K562 (cell line): ENCODE results near the gene LAMB1. TPM values are rescaled to one million over a fixed set of nuclear protein-coding genes. Genes with fewer than 3 reads are reported as not detected.

Experiments used
- ATAC-seq: fragments of 200-7000 bp; cut with Tn5 transposase; 3 replicates; pipeline ENCODE4 v1.9.1; 2020; ENCODE audit warnings: moderate library complexity
- BruUV-seq: library from RNA; stranded (reverse); fragments of 400-500 nt; replicated peaks from 2 replicates; lab custom pipeline; 2021; lab: Mats Ljungman, UMichigan
- CTCF ChIA-PET: fragments of 300-600 bp; formaldehyde crosslinking; extraction: SDS; loops from one replicate; lab custom pipeline; 2021; ENCODE audit warnings: low intra/inter-chr PET ratio; lab: Yijun Ruan, JAX
- POLR2A ChIA-PET: fragments of 300-600, 350-650 bp; sonication (Branson Sonifier 250); formaldehyde crosslinking; extraction: SDS; loops from one replicate; lab custom pipeline; 2021; ENCODE audit warnings: antibody characterized with exemption, inconsistent platforms; lab: Yijun Ruan, JAX
- DNase-seq, 4 experiments: peaks; one replicate each; pipeline versions ENCODE4 v3.0.0 to v3.0.0-alpha.2; 2011 to 2018; ENCODE audit warnings: low spot score in 3 of 4, mixed read lengths in 3 of 4; ENCODE audit errors: extremely low read depth in 1 of 4
- FAIRE-seq: peaks from 2 replicates; lab custom pipeline; 2011; peaks lifted over from hg19 to GRCh38; lab: Jason Lieb, UNC
- H2AFZ ChIP-seq: 2 replicates; pipeline ENCODE4 v1.6.0; 2011; ENCODE audit warnings: low read depth, low read length, control low read depth, inconsistent platforms
- H3K27ac ChIP-seq: fragments of 200-600 bp; 3 replicates; pipeline ENCODE4 v1.8.0; 2011; ENCODE audit warnings: low read depth, mild to moderate bottlenecking, control low read depth, inconsistent platforms, low read length, moderate library complexity, mixed read lengths; ENCODE audit errors: extremely low read depth
- H3K27me3 ChIP-seq, 2 experiments: fragments of 300-600 bp in 1 of 2; 2 replicates in 1 of 2; 3 replicates in 1 of 2; pipeline versions ENCODE4 v1.6.0 to v1.8.0; 2011; ENCODE audit warnings: inconsistent platforms in 2 of 2, low read length in 2 of 2, mild to moderate bottlenecking in 1 of 2, mixed read lengths in 1 of 2, moderate library complexity in 1 of 2; ENCODE audit not compliant: control insufficient read depth in 2 of 2, insufficient read depth in 2 of 2
- H3K36me3 ChIP-seq: fragments of 300-600 bp; 3 replicates; pipeline ENCODE4 v1.8.0; 2011; ENCODE audit warnings: mild to moderate bottlenecking, low read length, inconsistent platforms; ENCODE audit not compliant: control insufficient read depth, insufficient read depth
- H3K4me1 ChIP-seq, 2 experiments: fragments of 200-600 bp in 1 of 2; replicated peaks in 1 of 2; 2 replicates in 1 of 2; 3 replicates in 1 of 2; pipeline versions ENCODE4 v1.5.1 to v1.8.0; 2011; ENCODE audit warnings: inconsistent platforms in 2 of 2, low read length in 2 of 2, mild to moderate bottlenecking in 1 of 2, mixed read lengths in 1 of 2, moderate library complexity in 1 of 2; ENCODE audit not compliant: control insufficient read depth in 2 of 2, insufficient read depth in 2 of 2
- H3K4me2 ChIP-seq: 2 replicates; pipeline ENCODE4 v1.6.1; 2011; ENCODE audit warnings: low read length, control low read depth, inconsistent platforms, mixed read lengths; ENCODE audit not compliant: insufficient read depth
- H3K4me3 ChIP-seq: fragments of 200-600 bp; sonication (generic), shearing (Covaris generic); 2 replicates; pipeline ENCODE4 v1.5.1; 2016; ENCODE audit warnings: control low read depth, inconsistent platforms
- H3K79me2 ChIP-seq: fragments of 200-600 bp; 3 replicates; pipeline ENCODE4 v1.8.0; 2011; ENCODE audit warnings: low read length, inconsistent platforms; ENCODE audit not compliant: control insufficient read depth, insufficient read depth
- H3K9ac ChIP-seq, 2 experiments: 2 replicates each; pipeline versions ENCODE4 v1.6.0 to v1.6.1; 2011; ENCODE audit warnings: low read depth in 2 of 2, low read length in 2 of 2, control low read depth in 1 of 2, inconsistent platforms in 1 of 2, mild to moderate bottlenecking in 1 of 2, mixed read lengths in 1 of 2; ENCODE audit not compliant: insufficient read depth in 1 of 2
- H3K9me1 ChIP-seq: one replicate; pipeline ENCODE4 v1.6.0; 2011; ENCODE audit warnings: inconsistent platforms, mild to moderate bottlenecking, low read length, moderate library complexity; ENCODE audit not compliant: control insufficient read depth, insufficient read depth
- H3K9me3 ChIP-seq: replicated peaks from 2 replicates; pipeline ENCODE4 v1.5.1; 2011; ENCODE audit warnings: low read depth, low read length, inconsistent platforms; ENCODE audit not compliant: control insufficient read depth, insufficient read depth
- H4K20me1 ChIP-seq: replicated peaks from 2 replicates; pipeline ENCODE4 v1.6.1; 2011; ENCODE audit warnings: low read length, inconsistent platforms, mixed read lengths; ENCODE audit not compliant: control insufficient read depth, insufficient read depth
- XRCC4 ChIP-seq: IDR thresholded peaks from one replicate; pipeline ENCODE4 v1.6.1; 2011; ENCODE audit not compliant: insufficient read depth, insufficient read length; ENCODE audit errors: extremely low read depth
- ZFX ChIP-seq: sonication (generic); formaldehyde crosslinking; IDR thresholded peaks from 2 replicates; pipeline ENCODE4 v1.8.0; 2022; ENCODE audit warnings: mild to moderate bottlenecking, missing genetic modification reagents, moderate library complexity
- WGBS: fragments of 100-300 bp; shearing (Covaris generic); methylation state at CpG from one replicate; pipeline ENCODE4 v1.1.6; 2016; ENCODE audit warnings: low coverage, mixed read lengths; ENCODE audit not compliant: insufficient coverage; ENCODE audit errors: missing lambda C conversion rate; 5-methylcytosine and 5-hydroxymethylcytosine counted together
- in situ Hi-C: fragments of 300-500 bp; cut with MboI; formaldehyde crosslinking; loops from 4 replicates; pipeline ENCODE4 v1.15.0; 2018; ENCODE audit warnings: inconsistent platforms, mixed read lengths
- intact Hi-C: fragments of 100-400 bp; cut with micrococcal nuclease; formaldehyde crosslinking; loops from 2 replicates; pipeline ENCODE4 v1.14.2; 2022
- polyA plus RNA-seq, 8 experiments: library from polyadenylated mRNA; depleted of rRNA in 4 of 8; stranded (reverse) in 5 of 8; unstranded in 3 of 8; fragments of >200 nt; fragmentation: Nextera tagmentation in 2 of 8; fragmentation: Illumina TruSeq in 1 of 8; extraction: Ambion mirVana in 2 of 8; extraction: Trizol in 1 of 8; gene quantifications; 2 replicates each; pipeline versions ENCODE4 v1.2.1 to v1.2.3, GENCODE V29; 2011 to 2014; ENCODE audit warnings: inconsistent platforms in 1 of 8, missing spikeins in 1 of 8
- total RNA-seq, 7 experiments: library from RNA; depleted of rRNA in 6 of 7; stranded (reverse); fragments of >200 nt in 6 of 7; fragmentation: Illumina TruSeq in 2 of 7; extraction: Trizol in 2 of 7; gene quantifications; 2 replicates each; pipeline versions ENCODE4 v1.2.1 to v1.2.3, GENCODE V29; 2011 to 2021; ENCODE audit warnings: low replicate concordance in 1 of 7
- TF ChIP-seq, protein P1 (sequence below): sonication (generic); formaldehyde crosslinking; IDR thresholded peaks from 2 replicates; pipeline ENCODE4 v1.8.1; 2022; ENCODE audit warnings: missing genetic modification reagents
- TF ChIP-seq, protein P2 (sequence below): fragments of 150-350 bp; conservative IDR thresholded peaks from 2 replicates; pipeline ENCODE4 v1.6.1; 2014; ENCODE audit warnings: low read length
- TF ChIP-seq, protein P3 (sequence below): fragments of 250-450 bp; sonication (Bioruptor Pico); IDR thresholded peaks from 2 replicates; pipeline ENCODE4 v1.8.0; 2022; ENCODE audit warnings: inconsistent platforms, mild to moderate bottlenecking, moderate library complexity, borderline replicate concordance

Gene LAMB1
- total and polyA plus RNA-seq, 9 of the 15 experiments (the other 6 are each of a cell fraction or from before 2014, with no cell fraction given), result 6.0 to 17.7 (median 12.3) TPM

DNA sequence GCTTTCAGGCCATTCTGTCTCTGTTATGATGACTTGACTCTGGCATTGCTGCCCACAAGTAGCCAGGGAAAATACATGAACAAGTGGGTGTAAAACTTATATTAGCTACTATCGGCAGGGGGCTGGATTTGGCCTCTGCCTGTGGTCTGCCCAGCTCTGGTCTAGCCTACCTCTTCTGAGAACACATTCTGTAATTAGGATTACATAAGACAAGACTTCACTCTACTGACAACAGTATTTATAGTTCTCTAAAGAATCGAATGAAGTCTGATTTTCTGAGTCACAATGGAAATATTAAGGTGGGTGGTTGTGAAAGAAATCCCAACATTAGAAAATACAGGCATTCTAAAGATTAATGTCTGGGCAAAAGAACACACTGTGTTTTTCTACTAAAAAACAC lies 56.5 kb downstream of the LAMB1 start:
- Histone ChIP-seq H3K79me2 (no peaks in the 10 kb centered on the region), H3K4me2 (no peak overlapping the region), H2AFZ (no peak overlapping the region), H3K4me1 (peaks cover 0 to 3% of the 10 kb centered on the region in 2 experiments; a peak in 1 of 5 replicates), H3K27me3 (no peaks in the 10 kb centered on the region), H3K36me3 (peaks cover 15% of the 10 kb centered on the region; the same call in 2 of the 3 replicates), H3K9me1 (no peaks in the 10 kb centered on the region), H3K9ac (no peak overlapping the region), H3K9me3 (no peaks in the 10 kb centered on the region), H3K4me3 (no peak overlapping the region), H3K27ac (no peak overlapping the region), H4K20me1 (no peaks in the 10 kb centered on the region)
- TF ChIP-seq, protein P1, sequence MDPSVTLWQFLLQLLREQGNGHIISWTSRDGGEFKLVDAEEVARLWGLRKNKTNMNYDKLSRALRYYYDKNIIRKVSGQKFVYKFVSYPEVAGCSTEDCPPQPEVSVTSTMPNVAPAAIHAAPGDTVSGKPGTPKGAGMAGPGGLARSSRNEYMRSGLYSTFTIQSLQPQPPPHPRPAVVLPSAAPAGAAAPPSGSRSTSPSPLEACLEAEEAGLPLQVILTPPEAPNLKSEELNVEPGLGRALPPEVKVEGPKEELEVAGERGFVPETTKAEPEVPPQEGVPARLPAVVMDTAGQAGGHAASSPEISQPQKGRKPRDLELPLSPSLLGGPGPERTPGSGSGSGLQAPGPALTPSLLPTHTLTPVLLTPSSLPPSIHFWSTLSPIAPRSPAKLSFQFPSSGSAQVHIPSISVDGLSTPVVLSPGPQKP (CRISPR knock-in tag), result no peak
- TF ChIP-seq, protein P2, sequence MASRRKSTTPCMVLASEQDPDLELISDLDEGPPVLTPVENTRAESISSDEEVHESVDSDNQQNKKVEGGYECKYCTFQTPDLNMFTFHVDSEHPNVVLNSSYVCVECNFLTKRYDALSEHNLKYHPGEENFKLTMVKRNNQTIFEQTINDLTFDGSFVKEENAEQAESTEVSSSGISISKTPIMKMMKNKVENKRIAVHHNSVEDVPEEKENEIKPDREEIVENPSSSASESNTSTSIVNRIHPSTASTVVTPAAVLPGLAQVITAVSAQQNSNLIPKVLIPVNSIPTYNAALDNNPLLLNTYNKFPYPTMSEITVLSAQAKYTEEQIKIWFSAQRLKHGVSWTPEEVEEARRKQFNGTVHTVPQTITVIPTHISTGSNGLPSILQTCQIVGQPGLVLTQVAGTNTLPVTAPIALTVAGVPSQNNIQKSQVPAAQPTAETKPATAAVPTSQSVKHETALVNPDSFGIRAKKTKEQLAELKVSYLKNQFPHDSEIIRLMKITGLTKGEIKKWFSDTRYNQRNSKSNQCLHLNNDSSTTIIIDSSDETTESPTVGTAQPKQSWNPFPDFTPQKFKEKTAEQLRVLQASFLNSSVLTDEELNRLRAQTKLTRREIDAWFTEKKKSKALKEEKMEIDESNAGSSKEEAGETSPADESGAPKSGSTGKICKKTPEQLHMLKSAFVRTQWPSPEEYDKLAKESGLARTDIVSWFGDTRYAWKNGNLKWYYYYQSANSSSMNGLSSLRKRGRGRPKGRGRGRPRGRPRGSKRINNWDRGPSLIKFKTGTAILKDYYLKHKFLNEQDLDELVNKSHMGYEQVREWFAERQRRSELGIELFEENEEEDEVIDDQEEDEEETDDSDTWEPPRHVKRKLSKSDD, result no peak
- TF ChIP-seq ZFX (CRISPR knock-in tag) (no peak), XRCC4 (no peak)
- TF ChIP-seq, protein P3, sequence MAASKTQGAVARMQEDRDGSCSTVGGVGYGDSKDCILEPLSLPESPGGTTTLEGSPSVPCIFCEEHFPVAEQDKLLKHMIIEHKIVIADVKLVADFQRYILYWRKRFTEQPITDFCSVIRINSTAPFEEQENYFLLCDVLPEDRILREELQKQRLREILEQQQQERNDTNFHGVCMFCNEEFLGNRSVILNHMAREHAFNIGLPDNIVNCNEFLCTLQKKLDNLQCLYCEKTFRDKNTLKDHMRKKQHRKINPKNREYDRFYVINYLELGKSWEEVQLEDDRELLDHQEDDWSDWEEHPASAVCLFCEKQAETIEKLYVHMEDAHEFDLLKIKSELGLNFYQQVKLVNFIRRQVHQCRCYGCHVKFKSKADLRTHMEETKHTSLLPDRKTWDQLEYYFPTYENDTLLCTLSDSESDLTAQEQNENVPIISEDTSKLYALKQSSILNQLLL (CRISPR knock-in tag), result no peak
- in situ Hi-C loops, result no loop called here
- intact Hi-C loops, result loop anchor here (5.0 kb wide), 1 partner anchor 201 kb away; no protein-coding TSS in a partner anchor
- POLR2A ChIA-PET, result interaction anchor here (1.1 kb wide), 1 partner anchor 8 kb away, joined by 3 read pairs; no protein-coding TSS in a partner anchor
- ATAC-seq (no peak), DNase-seq (no peak), FAIRE-seq (no peak)
- CTCF ChIA-PET, result no interaction called here
- no TSS peak for BruUV-seq
- WGBS, result 50% methylated on average over 2 of the region's 2 CpGs
